Duodenal mucosa (tissue), 2 donors: ENCODE measurements around the gene GOLGA7B.

Source experiments
- H3K27ac ChIP-seq: one replicate; pipeline ENCODE4 v1.7.0; 2013; ENCODE audit warnings: low read depth, low read length
- H3K27me3 ChIP-seq, 2 donors: one replicate each; pipeline ENCODE4 v1.7.0; 2013; ENCODE audit warnings: low read length in 2 of 2, control low read depth in 1 of 2; ENCODE audit not compliant: insufficient read depth in 2 of 2, control insufficient read depth in 1 of 2
- H3K36me3 ChIP-seq, 2 donors: one replicate each; pipeline ENCODE4 v1.7.0; 2013; ENCODE audit warnings: low read length in 2 of 2, control low read depth in 1 of 2; ENCODE audit not compliant: insufficient read depth in 2 of 2, control insufficient read depth in 1 of 2
- H3K4me1 ChIP-seq, 2 donors: one replicate each; pipeline ENCODE4 v1.7.0; 2013; ENCODE audit warnings: low read length in 2 of 2, control low read depth in 1 of 2; ENCODE audit not compliant: insufficient read depth in 2 of 2, control insufficient read depth in 1 of 2
- H3K4me3 ChIP-seq, 2 donors: one replicate each; pipeline ENCODE4 v1.7.0; 2013; ENCODE audit warnings: low read length in 2 of 2, low read depth in 1 of 2
- H3K9ac ChIP-seq, 2 donors: one replicate each; pipeline ENCODE4 v1.7.0; 2013; ENCODE audit warnings: low read length in 2 of 2, low read depth in 1 of 2
- H3K9me3 ChIP-seq, 2 donors: one replicate each; pipeline ENCODE4 v1.7.0; 2013; ENCODE audit warnings: low read length in 2 of 2, control low read depth in 1 of 2; ENCODE audit not compliant: control insufficient read depth in 1 of 2

GOLGA7B gene

GRCh38 chr10:97849687-97850402 lies at the start of gene GOLGA7B:
GOLGA7B (plus strand) TSS chr10:97849843; CDS start chr10:97850304, 461 bp downstream.
- peaks cover 9 to 19% of the 10 kb centered on the region in 2 donors for H3K4me1 ChIP-seq
- H3K27ac ChIP-seq = peak within 1 kb of the TSS; percentile 44
- peak within 1 kb of the TSS; percentile 35 to 44 for H3K9ac ChIP-seq
- H3K9me3 ChIP-seq = no peaks in the 10 kb centered on the region
- H3K27me3 ChIP-seq = peaks cover 0 to 3% of the 10 kb centered on the region in 2 donors
- H3K36me3 ChIP-seq = no peaks in the 10 kb centered on the region
- H3K4me3 ChIP-seq = peak within 1 kb of the TSS; percentile 61 to 70

- Histone ChIP-seq H3K27ac (no peak overlapping the region), H3K4me3 (no peak overlapping the region), H3K36me3 (no peaks in the 10 kb centered on the region), H3K27me3 (no peaks in the 10 kb centered on the region), H3K9ac (no peak overlapping the region), H3K9me3 (peaks cover 0 to 3% of the 10 kb centered on the region in 2 donors), H3K4me1 (no peaks in the 10 kb centered on the region)
Observed at GRCh38 chr10:97800474-97800873, 49.2 kb upstream of the GOLGA7B start.

- H3K36me3 ChIP-seq = no peaks in the 10 kb centered on the region
- H3K27me3 ChIP-seq = no peaks in the 10 kb centered on the region
- H3K9ac ChIP-seq = no peak overlapping the region
- no peak overlapping the region for H3K27ac ChIP-seq
- H3K9me3 ChIP-seq = peaks cover 0 to 3% of the 10 kb centered on the region in 2 donors
- no peak overlapping the region for H3K4me3 ChIP-seq
- H3K4me1 ChIP-seq = no peaks in the 10 kb centered on the region
Observed at GRCh38 chr10:97801422-97801821, 48.2 kb upstream of the GOLGA7B start.

GRCh38 chr10:97805096-97805884 lies 44.4 kb upstream of the GOLGA7B start:
- Histone ChIP-seq H3K9ac (no peak overlapping the region), H3K36me3 (no peaks in the 10 kb centered on the region), H3K27ac (no peak overlapping the region), H3K4me1 (no peaks in the 10 kb centered on the region), H3K4me3 (no peak overlapping the region), H3K27me3 (no peaks in the 10 kb centered on the region), H3K9me3 (no peaks in the 10 kb centered on the region)

- Histone ChIP-seq H3K27me3 (no peaks in the 10 kb centered on the region), H3K4me3 (no peak overlapping the region), H3K9ac (no peak overlapping the region), H3K9me3 (no peaks in the 10 kb centered on the region), H3K27ac (no peak overlapping the region), H3K36me3 (no peaks in the 10 kb centered on the region), H3K4me1 (peaks cover 0 to 5% of the 10 kb centered on the region in 2 donors)
Observed at GRCh38 chr10:97805949-97806348, 43.7 kb upstream of the GOLGA7B start.

- Histone ChIP-seq H3K27ac (no peak overlapping the region), H3K9me3 (no peaks in the 10 kb centered on the region), H3K36me3 (no peaks in the 10 kb centered on the region), H3K9ac (no peak overlapping the region), H3K4me3 (no peak overlapping the region), H3K27me3 (no peaks in the 10 kb centered on the region), H3K4me1 (peaks cover 0 to 5% of the 10 kb centered on the region in 2 donors)
Observed at GRCh38 chr10:97810446-97810845, 39.2 kb upstream of the GOLGA7B start.

- no peak overlapping the region for H3K4me3 ChIP-seq
- H3K4me1 ChIP-seq = peaks cover 0 to 5% of the 10 kb centered on the region in 2 donors
- no peak overlapping the region for H3K9ac ChIP-seq
- no peaks in the 10 kb centered on the region for H3K9me3 ChIP-seq
- H3K27me3 ChIP-seq = no peaks in the 10 kb centered on the region
- no peak overlapping the region for H3K27ac ChIP-seq
- no peaks in the 10 kb centered on the region for H3K36me3 ChIP-seq
Observed at GRCh38 chr10:97811958-97812357, 37.7 kb upstream of the GOLGA7B start.

- Histone ChIP-seq H3K4me1 (peaks cover 0 to 5% of the 10 kb centered on the region in 2 donors), H3K27ac (no peak overlapping the region), H3K27me3 (no peaks in the 10 kb centered on the region), H3K9ac (no peak overlapping the region), H3K9me3 (no peaks in the 10 kb centered on the region), H3K4me3 (no peak overlapping the region), H3K36me3 (no peaks in the 10 kb centered on the region)
Observed at GRCh38 chr10:97812696-97813095, 36.9 kb upstream of the GOLGA7B start.

GRCh38 chr10:97813311-97813710 lies 36.3 kb upstream of the GOLGA7B start:
- no peak overlapping the region for H3K27ac ChIP-seq
- peaks cover 0 to 5% of the 10 kb centered on the region in 2 donors for H3K4me1 ChIP-seq
- H3K9me3 ChIP-seq = no peaks in the 10 kb centered on the region
- H3K4me3 ChIP-seq = no peak overlapping the region
- no peak overlapping the region for H3K9ac ChIP-seq
- no peaks in the 10 kb centered on the region for H3K27me3 ChIP-seq
- H3K36me3 ChIP-seq = no peaks in the 10 kb centered on the region

GRCh38 chr10:97814996-97815395 lies 34.6 kb upstream of the GOLGA7B start:
- Histone ChIP-seq H3K27me3 (peaks cover 0 to 2% of the 10 kb centered on the region in 2 donors), H3K36me3 (no peaks in the 10 kb centered on the region), H3K4me1 (peaks cover 0 to 5% of the 10 kb centered on the region in 2 donors), H3K9ac (no peak overlapping the region), H3K4me3 (no peak overlapping the region), H3K9me3 (no peaks in the 10 kb centered on the region), H3K27ac (no peak overlapping the region)
